Testis (tissue), 2 donors: ENCODE measurements around the gene HS6ST3.
"Not testable (repeated sequence)": the region's sequence is repeated elsewhere in the genome, so short reads cannot be mapped to it uniquely, and the experiment has no call there.

Experiments
- CTCF ChIP-seq, 3 experiments: fragments of 450-650 bp in 2 of 3; fragments of 200-600 bp in 1 of 3; sonication (generic) in 1 of 3; IDR thresholded peaks; one replicate each; pipeline ENCODE4 v1.5.1; 2016 to 2019; ENCODE audit warnings: antibody characterized with exemption in 3 of 3, mild to moderate bottlenecking in 2 of 3, moderate library complexity in 1 of 3
- POLR2A ChIP-seq: fragments of 450-650 bp; IDR thresholded peaks from one replicate; pipeline ENCODE4 v1.6.1; 2017; ENCODE audit warnings: antibody characterized with exemption, mild to moderate bottlenecking, moderate library complexity

- not testable (repeated sequence) for TF ChIP-seq CTCF (IDR thresholded peaks at IDR 0.05); POLR2A
These were observed 38.0 kb upstream of the HS6ST3 start for GRCh38 chr13:96051946-96052345.
